Transverse colon (tissue), 4 donors: ENCODE results near the gene NFIA.

Source experiments
- EP300 ChIP-seq: sonication (generic); formaldehyde crosslinking; IDR thresholded peaks from one replicate; pipeline ENCODE4 v1.6.1; 2017; ENCODE audit warnings: antibody characterized with exemption, low read depth
- POLR2A ChIP-seq: fragments of 450-650 bp; IDR thresholded peaks from one replicate; pipeline ENCODE4 v1.6.1; 2016; ENCODE audit warnings: antibody characterized with exemption, mild to moderate bottlenecking, moderate library complexity
- POLR2AphosphoS5 ChIP-seq, 3 donors: sonication (generic); formaldehyde crosslinking; IDR thresholded peaks; one replicate each; pipeline ENCODE4 v1.6.1; 2016; ENCODE audit warnings: antibody characterized with exemption in 3 of 3
- TF ChIP-seq, protein P1 (sequence below), 5 experiments: fragments of 200-600 bp in 3 of 5; fragments of 450-650 bp in 2 of 5; sonication (generic) in 3 of 5; IDR thresholded peaks; 1 replicate in 2 of 5; 2 replicates in 3 of 5; pipeline ENCODE4 v1.5.1; 2016 to 2017; ENCODE audit warnings: antibody characterized with exemption in 5 of 5, inconsistent platforms in 3 of 5, mild to moderate bottlenecking in 2 of 5, moderate library complexity in 1 of 5

DNA sequence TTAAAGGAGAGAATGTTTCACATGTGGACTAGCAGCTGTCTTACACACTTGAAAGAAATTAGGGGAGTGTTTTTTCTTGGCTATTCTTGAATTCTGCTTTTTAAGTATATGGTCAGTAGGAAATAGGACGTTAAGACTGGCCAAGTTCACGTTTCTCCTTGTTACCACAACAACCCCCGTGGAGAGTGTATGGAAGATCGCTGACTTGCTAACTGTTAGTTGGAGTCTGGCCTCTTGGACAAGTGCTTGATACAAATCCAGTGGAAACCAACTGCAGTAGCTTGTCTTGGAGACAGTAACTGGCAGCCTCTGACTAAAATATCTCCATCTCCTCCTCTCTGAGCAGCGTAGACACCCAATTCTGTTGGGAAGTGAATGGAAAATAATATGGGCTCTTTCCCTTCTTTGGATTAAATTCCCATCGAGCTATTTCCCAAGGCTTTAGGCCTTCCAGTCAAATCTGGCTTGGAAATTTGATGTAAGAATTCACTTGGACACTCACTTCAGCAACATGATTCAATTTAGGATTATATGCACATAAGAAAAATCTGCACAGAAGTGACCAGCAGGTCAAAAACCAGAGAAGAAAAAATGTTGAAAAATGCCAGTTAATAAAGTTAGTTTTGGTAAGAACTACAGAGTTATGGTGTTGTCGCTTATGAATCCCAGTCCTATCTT lies 3.6 kb upstream of the NFIA start:
- TF ChIP-seq, protein P1, sequence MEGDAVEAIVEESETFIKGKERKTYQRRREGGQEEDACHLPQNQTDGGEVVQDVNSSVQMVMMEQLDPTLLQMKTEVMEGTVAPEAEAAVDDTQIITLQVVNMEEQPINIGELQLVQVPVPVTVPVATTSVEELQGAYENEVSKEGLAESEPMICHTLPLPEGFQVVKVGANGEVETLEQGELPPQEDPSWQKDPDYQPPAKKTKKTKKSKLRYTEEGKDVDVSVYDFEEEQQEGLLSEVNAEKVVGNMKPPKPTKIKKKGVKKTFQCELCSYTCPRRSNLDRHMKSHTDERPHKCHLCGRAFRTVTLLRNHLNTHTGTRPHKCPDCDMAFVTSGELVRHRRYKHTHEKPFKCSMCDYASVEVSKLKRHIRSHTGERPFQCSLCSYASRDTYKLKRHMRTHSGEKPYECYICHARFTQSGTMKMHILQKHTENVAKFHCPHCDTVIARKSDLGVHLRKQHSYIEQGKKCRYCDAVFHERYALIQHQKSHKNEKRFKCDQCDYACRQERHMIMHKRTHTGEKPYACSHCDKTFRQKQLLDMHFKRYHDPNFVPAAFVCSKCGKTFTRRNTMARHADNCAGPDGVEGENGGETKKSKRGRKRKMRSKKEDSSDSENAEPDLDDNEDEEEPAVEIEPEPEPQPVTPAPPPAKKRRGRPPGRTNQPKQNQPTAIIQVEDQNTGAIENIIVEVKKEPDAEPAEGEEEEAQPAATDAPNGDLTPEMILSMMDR (IDR thresholded peaks at IDR 0.05) = no peak
- no peak for TF ChIP-seq POLR2A
- no peak for TF ChIP-seq EP300
- TF ChIP-seq POLR2AphosphoS5 (IDR thresholded peaks at IDR 0.05) = peak in 1 of 3 donors; percentile 7
